B cell (primary cell): Measurements from ENCODE around the gene ASF1A.

Experiments used
- CTCF ChIP-seq: fragments of 200-600 bp; IDR thresholded peaks from one replicate; pipeline ENCODE4 v1.8.0; 2022; ENCODE audit warnings: antibody characterized with exemption, mild to moderate bottlenecking
- EZH2 ChIP-seq: IDR thresholded peaks from 2 replicates; pipeline ENCODE4 v1.6.1; 2012; ENCODE audit warnings: borderline replicate concordance, low read depth, mild to moderate bottlenecking, moderate library complexity, low read length; ENCODE audit not compliant: insufficient read depth, poor library complexity, severe bottlenecking

GRCh38 chr6:118908441-118908840 lies 14.5 kb downstream of the ASF1A start:
- no peak for TF ChIP-seq EZH2
- no peak for TF ChIP-seq CTCF
